Measurements from ENCODE around the gene COL18A1. TPM values are rescaled to one million over a fixed set of nuclear protein-coding genes. Genes with fewer than 3 reads are reported as not detected.

COL18A1 gene
- total RNA-seq, 1 donor from 2014 or later, result 266 TPM

- no peak for DNase-seq (ENCODE audit: low spot score)
Observed at GRCh38 chr21:45468051-45468970, 63.3 kb downstream of the COL18A1 start.

GRCh38 chr21:45468971-45469272 is 64.0 kb downstream of the COL18A1 start:
- no peak for DNase-seq (ENCODE audit: low spot score)

GRCh38 chr21:45469273-45470086 is 64.5 kb downstream of the COL18A1 start:
- DNase-seq (ENCODE audit: low spot score), result no peak

- DNase-seq (ENCODE audit: low spot score), result no peak
Observed at GRCh38 chr21:45470087-45470515, 65.1 kb downstream of the COL18A1 start.

GRCh38 chr21:45470773-45471524 is 66.0 kb downstream of the COL18A1 start:
- peak; percentile 93 for DNase-seq (ENCODE audit: low spot score)

- DNase-seq (ENCODE audit: low spot score), result no peak
Observed at GRCh38 chr21:45471525-45472221, 66.7 kb downstream of the COL18A1 start.

GRCh38 chr21:45472445-45473365 is 67.7 kb downstream of the COL18A1 start:
- no peak for DNase-seq (ENCODE audit: low spot score)

GRCh38 chr21:45473496-45474322 is 68.7 kb downstream of the COL18A1 start:
- DNase-seq (ENCODE audit: low spot score), result no peak

GRCh38 chr21:45474323-45474950 is 69.5 kb downstream of the COL18A1 start:
- DNase-seq (ENCODE audit: low spot score), result no peak

- no peak for DNase-seq (ENCODE audit: low spot score)
Observed at GRCh38 chr21:45475004-45475685, 70.2 kb downstream of the COL18A1 start.

- DNase-seq (ENCODE audit: low spot score), result no peak
Observed at GRCh38 chr21:45475797-45476570, 71.0 kb downstream of the COL18A1 start.

GRCh38 chr21:45476582-45476981 is 71.6 kb downstream of the COL18A1 start:
- DNase-seq (ENCODE audit: low spot score), result no peak

- no peak for DNase-seq (ENCODE audit: low spot score)
Observed at GRCh38 chr21:45477176-45478114, 72.5 kb downstream of the COL18A1 start.

GRCh38 chr21:45478115-45478801 is 73.3 kb downstream of the COL18A1 start:
- DNase-seq (ENCODE audit: low spot score), result peak; percentile 53

- DNase-seq (ENCODE audit: low spot score), result no peak
Observed at GRCh38 chr21:45478816-45479669, 74.1 kb downstream of the COL18A1 start.
